Activated T-helper 1 cell treated with anti-CD3 and anti-CD28 coated beads, Interleukin-12 subunit alpha, Interleukin-12 subunit beta, Interleukin-2, Interleukin-4 antibody, amounts not matched to agents 30 ng/mL and 10 ng/mL and 1 ng/mL, durations not matched to agents 14 hours and 24 hours and 36 hours (primary cell): Measurements from ENCODE around the gene SENP8. TPM values are rescaled to one million over a fixed set of nuclear protein-coding genes. Genes with fewer than 3 reads are reported as not detected.

Source experiments
- DNase-seq: peaks from one replicate; pipeline ENCODE4 v3.0.0; 2021; ENCODE audit warnings: low spot score
- H3K27ac Mint-ChIP-seq: one replicate; pipeline ENCODE4 v1.8.0; 2021; ENCODE audit warnings: mild to moderate bottlenecking, mixed read lengths
- H3K27me3 Mint-ChIP-seq: one replicate; pipeline ENCODE4 v1.8.0; 2022; ENCODE audit warnings: mild to moderate bottlenecking, moderate library complexity, mixed read lengths; ENCODE audit not compliant: insufficient read depth
- H3K36me3 Mint-ChIP-seq: one replicate; pipeline ENCODE4 v1.8.0; 2021; ENCODE audit warnings: low read depth, mixed read lengths
- H3K4me1 Mint-ChIP-seq: one replicate; pipeline ENCODE4 v1.8.0; 2021; ENCODE audit warnings: low read depth, mixed read lengths
- H3K4me3 Mint-ChIP-seq: one replicate; pipeline ENCODE4 v1.8.0; 2021; ENCODE audit warnings: mild to moderate bottlenecking, moderate library complexity, mixed read lengths
- H3K9me3 Mint-ChIP-seq: one replicate; pipeline ENCODE4 v1.8.0; 2021; ENCODE audit warnings: mixed read lengths
- intact Hi-C: fragments of 100-400 bp; cut with micrococcal nuclease; formaldehyde crosslinking; loops from one replicate; pipeline ENCODE4 v1.15.1; 2024
- total RNA-seq: library from RNA; stranded (reverse); gene quantifications from 2 replicates; pipeline ENCODE4 v1.2.3, GENCODE V29; 2022

The SENP8 gene
- total RNA-seq, 1 donor from 2014 or later, result 1.5 TPM

GRCh38 chr15:72153269-72154000 is 35.2 kb downstream of the SENP8 start:
- Mint-ChIP-seq H3K4me3 (no peak overlapping the region), H3K9me3 (no peaks in the 10 kb centered on the region), H3K27me3 (peaks cover 4% of the 10 kb centered on the region), H3K36me3 (no peaks in the 10 kb centered on the region), H3K4me1 (peaks cover 6% of the 10 kb centered on the region), H3K27ac (no peak overlapping the region)
- intact Hi-C loops, result no loop called here
- DNase-seq, result no peak

- H3K9me3 Mint-ChIP-seq, result no peaks in the 10 kb centered on the region
- DNase-seq, result no peak
- H3K27me3 Mint-ChIP-seq, result peaks cover 4% of the 10 kb centered on the region
- H3K27ac Mint-ChIP-seq, result no peak overlapping the region
- H3K4me1 Mint-ChIP-seq, result peaks cover 6% of the 10 kb centered on the region
- H3K36me3 Mint-ChIP-seq, result no peaks in the 10 kb centered on the region
- H3K4me3 Mint-ChIP-seq, result no peak overlapping the region
- intact Hi-C loops, result no loop called here
Measured at GRCh38 chr15:72154316-72154715, 36.1 kb downstream of the SENP8 start.

GRCh38 chr15:72155003-72155621 is 36.9 kb downstream of the SENP8 start:
- intact Hi-C loops, result loop anchor here (1.0 to 5.0 kb wide), 2 partner anchors 353 to 708 kb away; no protein-coding TSS in a partner anchor
- peaks cover 4% of the 10 kb centered on the region for H3K27me3 Mint-ChIP-seq
- H3K27ac Mint-ChIP-seq, result no peak overlapping the region

GRCh38 chr15:72155635-72156616 is 37.7 kb downstream of the SENP8 start:
- DNase-seq, result peak; percentile 67
- Mint-ChIP-seq H3K4me3 (peak overlapping the region; percentile 73), H3K27ac (no peak overlapping the region), H3K4me1 (peaks cover 6% of the 10 kb centered on the region), H3K27me3 (peaks cover 4% of the 10 kb centered on the region), H3K9me3 (no peaks in the 10 kb centered on the region), H3K36me3 (no peaks in the 10 kb centered on the region)
- intact Hi-C loops, result loop anchor here (1.0 to 5.0 kb wide), 5 partner anchors 354 to 709 kb away; no protein-coding TSS in a partner anchor

More at GRCh38 chr15:72155003-72155621, 36.9 kb downstream of the SENP8 start:
- H3K4me1 Mint-ChIP-seq, result peaks cover 6% of the 10 kb centered on the region
- no peak for DNase-seq
- no peaks in the 10 kb centered on the region for H3K36me3 Mint-ChIP-seq
- H3K9me3 Mint-ChIP-seq, result no peaks in the 10 kb centered on the region
- no peak overlapping the region for H3K4me3 Mint-ChIP-seq

- intact Hi-C loops, result loop anchor here (1.0 to 5.0 kb wide), 4 partner anchors 373 to 710 kb away; no protein-coding TSS in a partner anchor
- DNase-seq, result no peak
- peaks cover 6% of the 10 kb centered on the region for H3K4me1 Mint-ChIP-seq
- H3K4me3 Mint-ChIP-seq, result no peak overlapping the region
- peaks cover 4% of the 10 kb centered on the region for H3K27me3 Mint-ChIP-seq
- no peak overlapping the region for H3K27ac Mint-ChIP-seq
- H3K36me3 Mint-ChIP-seq, result no peaks in the 10 kb centered on the region
- H3K9me3 Mint-ChIP-seq, result no peaks in the 10 kb centered on the region
Measured at GRCh38 chr15:72156928-72157327, 38.7 kb downstream of the SENP8 start.

- H3K27me3 Mint-ChIP-seq, result peaks cover 9% of the 10 kb centered on the region
- peaks cover 3% of the 10 kb centered on the region for H3K4me1 Mint-ChIP-seq
- DNase-seq, result no peak
- no peaks in the 10 kb centered on the region for H3K9me3 Mint-ChIP-seq
- no peaks in the 10 kb centered on the region for H3K36me3 Mint-ChIP-seq
- no peak overlapping the region for H3K27ac Mint-ChIP-seq
- no peak overlapping the region for H3K4me3 Mint-ChIP-seq
- intact Hi-C loops, result no loop called here
Measured at GRCh38 chr15:72160696-72161245, 42.6 kb downstream of the SENP8 start.

- Mint-ChIP-seq H3K4me1 (no peaks in the 10 kb centered on the region), H3K27ac (no peak overlapping the region), H3K4me3 (no peak overlapping the region), H3K9me3 (no peaks in the 10 kb centered on the region), H3K27me3 (peaks cover 11% of the 10 kb centered on the region), H3K36me3 (no peaks in the 10 kb centered on the region)
- intact Hi-C loops, result no loop called here
- no peak for DNase-seq
Measured at GRCh38 chr15:72161361-72162132, 43.3 kb downstream of the SENP8 start.

- Mint-ChIP-seq H3K27me3 (peaks cover 12% of the 10 kb centered on the region), H3K4me3 (no peak overlapping the region), H3K36me3 (no peaks in the 10 kb centered on the region), H3K27ac (no peak overlapping the region), H3K4me1 (no peaks in the 10 kb centered on the region), H3K9me3 (no peaks in the 10 kb centered on the region)
- DNase-seq, result no peak
- intact Hi-C loops, result no loop called here
Measured at GRCh38 chr15:72162569-72162968, 44.4 kb downstream of the SENP8 start.

- Mint-ChIP-seq H3K9me3 (no peaks in the 10 kb centered on the region), H3K27me3 (peaks cover 7% of the 10 kb centered on the region), H3K4me3 (no peak overlapping the region), H3K27ac (no peak overlapping the region), H3K36me3 (no peaks in the 10 kb centered on the region), H3K4me1 (peaks cover 9% of the 10 kb centered on the region)
- no peak for DNase-seq
- intact Hi-C loops, result no loop called here
Measured at GRCh38 chr15:72163719-72164118, 45.5 kb downstream of the SENP8 start.

GRCh38 chr15:72166716-72167417 is 48.7 kb downstream of the SENP8 start:
- Mint-ChIP-seq H3K27me3 (peaks cover 7% of the 10 kb centered on the region), H3K36me3 (no peaks in the 10 kb centered on the region), H3K4me3 (no peak overlapping the region), H3K4me1 (peaks cover 13% of the 10 kb centered on the region), H3K9me3 (no peaks in the 10 kb centered on the region), H3K27ac (no peak overlapping the region)
- DNase-seq, result no peak
- intact Hi-C loops, result no loop called here

- intact Hi-C loops, result no loop called here
- Mint-ChIP-seq H3K4me3 (no peak overlapping the region), H3K27ac (no peak overlapping the region)
Measured at GRCh38 chr15:72167445-72167844, 49.2 kb downstream of the SENP8 start.

More at GRCh38 chr15:72167445-72167844, 49.2 kb downstream of the SENP8 start:
- Mint-ChIP-seq H3K4me1 (peaks cover 13% of the 10 kb centered on the region), H3K27me3 (peaks cover 7% of the 10 kb centered on the region), H3K9me3 (no peaks in the 10 kb centered on the region), H3K36me3 (no peaks in the 10 kb centered on the region)
- no peak for DNase-seq
